Peyer's patch (tissue), 4 donors: ENCODE data around the gene OGFOD1.

Source experiments
- CTCF ChIP-seq, 6 experiments: fragments of 450-650 bp in 4 of 6; fragments of 200-600 bp in 2 of 6; sonication (generic) in 1 of 6; IDR thresholded peaks; one replicate each; pipeline ENCODE4 v1.5.1; 2017 to 2019; ENCODE audit warnings: antibody characterized with exemption in 6 of 6, mild to moderate bottlenecking in 3 of 6, moderate library complexity in 1 of 6
- POLR2A ChIP-seq, 2 donors: fragments of 450-650 bp; IDR thresholded peaks; one replicate each; pipeline ENCODE4 v1.5.1; 2017; ENCODE audit warnings: antibody characterized with exemption in 2 of 2, mild to moderate bottlenecking in 2 of 2, moderate library complexity in 2 of 2

- no peak for TF ChIP-seq POLR2A (IDR thresholded peaks at IDR 0.05)
- TF ChIP-seq CTCF (IDR thresholded peaks at IDR 0.05) = no peak
Observed at GRCh38 chr16:56480776-56481467, 29.6 kb downstream of the OGFOD1 start.
